ENCODE measurements around the gene ANKRD44. TPM values are rescaled to one million over a fixed set of nuclear protein-coding genes. Genes with fewer than 3 reads are reported as not detected.
"Not testable (repeated sequence)": the region's sequence is repeated elsewhere in the genome, so short reads cannot be mapped to it uniquely, and the experiment has no call there.

The ANKRD44 gene
- total RNA-seq, 4 donors from 2014 or later, result 24.4 to 51.8 (median 35.7) TPM

DNA sequence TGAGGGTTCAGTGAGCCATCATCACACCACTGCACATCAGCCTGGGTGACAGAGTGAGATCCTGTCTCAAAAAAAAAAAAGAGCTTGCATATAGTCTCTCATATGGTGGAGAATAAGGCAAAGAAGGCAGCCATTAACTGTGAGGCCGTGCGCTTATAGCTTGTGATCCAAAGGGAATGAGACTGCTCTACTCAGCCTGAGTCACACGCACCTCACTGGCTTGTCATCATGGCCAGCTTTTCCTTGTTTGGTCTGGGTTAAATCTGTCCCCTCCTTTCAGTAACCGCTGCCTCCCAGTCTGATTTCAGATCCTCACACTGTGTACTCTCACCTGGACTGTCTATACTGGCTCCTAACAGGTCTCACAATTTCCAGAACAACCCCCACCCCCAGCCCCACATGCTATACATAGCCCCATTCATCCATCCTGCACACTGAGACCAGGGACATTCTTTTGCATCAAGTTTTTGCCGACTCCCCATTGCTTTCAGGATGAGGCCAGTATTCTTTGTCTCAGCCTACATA is 35.3 kb upstream of the ANKRD44 start:
- H3K27me3 ChIP-seq, result no peaks in the 10 kb centered on the region
- H3K9me3 ChIP-seq, result no peaks in the 10 kb centered on the region
- H3K36me3 ChIP-seq, result no peaks in the 10 kb centered on the region
- ATAC-seq, result no peak
- TF ChIP-seq EP300 (IDR thresholded peaks at IDR 0.05) (no peak), POLR2AphosphoS5 (IDR thresholded peaks at IDR 0.05) (no peak), POLR2A (IDR thresholded peaks at IDR 0.05) (no peak)
- TF ChIP-seq, protein P1, sequence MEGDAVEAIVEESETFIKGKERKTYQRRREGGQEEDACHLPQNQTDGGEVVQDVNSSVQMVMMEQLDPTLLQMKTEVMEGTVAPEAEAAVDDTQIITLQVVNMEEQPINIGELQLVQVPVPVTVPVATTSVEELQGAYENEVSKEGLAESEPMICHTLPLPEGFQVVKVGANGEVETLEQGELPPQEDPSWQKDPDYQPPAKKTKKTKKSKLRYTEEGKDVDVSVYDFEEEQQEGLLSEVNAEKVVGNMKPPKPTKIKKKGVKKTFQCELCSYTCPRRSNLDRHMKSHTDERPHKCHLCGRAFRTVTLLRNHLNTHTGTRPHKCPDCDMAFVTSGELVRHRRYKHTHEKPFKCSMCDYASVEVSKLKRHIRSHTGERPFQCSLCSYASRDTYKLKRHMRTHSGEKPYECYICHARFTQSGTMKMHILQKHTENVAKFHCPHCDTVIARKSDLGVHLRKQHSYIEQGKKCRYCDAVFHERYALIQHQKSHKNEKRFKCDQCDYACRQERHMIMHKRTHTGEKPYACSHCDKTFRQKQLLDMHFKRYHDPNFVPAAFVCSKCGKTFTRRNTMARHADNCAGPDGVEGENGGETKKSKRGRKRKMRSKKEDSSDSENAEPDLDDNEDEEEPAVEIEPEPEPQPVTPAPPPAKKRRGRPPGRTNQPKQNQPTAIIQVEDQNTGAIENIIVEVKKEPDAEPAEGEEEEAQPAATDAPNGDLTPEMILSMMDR (IDR thresholded peaks at IDR 0.05), result no peak
- WGBS, 2 donors (ENCODE audit: low coverage in 1 of 2), result 82 to 86% methylated on average over 4 to 5 of the region's 5 CpGs
- no peak overlapping the region for H3K4me3 ChIP-seq
- H3K27ac ChIP-seq, result no peak overlapping the region
- H3K4me1 ChIP-seq, result no peaks in the 10 kb centered on the region

DNA sequence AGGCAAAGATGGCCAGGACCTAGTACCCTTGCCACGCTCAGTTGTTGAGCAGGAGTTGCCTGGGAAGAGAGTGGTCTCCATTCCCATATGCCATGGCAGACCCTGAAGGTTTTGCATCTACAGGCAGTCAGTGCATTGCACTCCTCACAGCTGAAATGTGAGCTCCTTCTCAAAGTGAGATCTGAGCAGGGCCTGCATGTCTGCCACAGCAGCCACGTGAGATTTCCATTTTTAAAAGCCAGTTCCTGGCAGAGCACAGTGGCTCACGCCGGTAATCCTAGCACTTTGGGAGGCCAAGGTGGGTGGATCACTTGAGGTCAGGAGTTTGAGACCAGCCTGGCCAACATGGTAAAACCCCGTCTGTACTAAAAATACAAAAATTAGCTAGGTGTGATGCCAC is 33.4 kb upstream of the ANKRD44 start:
- not testable (repeated sequence) for H3K27me3 ChIP-seq

GRCh38 chr2:197340591-197340990 is 30.0 kb upstream of the ANKRD44 start:
- no peaks in the 10 kb centered on the region for H3K36me3 ChIP-seq
- no peaks in the 10 kb centered on the region for H3K4me1 ChIP-seq
- ATAC-seq, result no peak
- TF ChIP-seq EP300 (IDR thresholded peaks at IDR 0.05) (no peak), POLR2A (IDR thresholded peaks at IDR 0.05) (no peak), POLR2AphosphoS5 (IDR thresholded peaks at IDR 0.05) (no peak)
- TF ChIP-seq, protein P1 (IDR thresholded peaks at IDR 0.05), result no peak
- H3K27ac ChIP-seq, result no peak overlapping the region
- no peaks in the 10 kb centered on the region for H3K9me3 ChIP-seq
- no peaks in the 10 kb centered on the region for H3K27me3 ChIP-seq
- H3K4me3 ChIP-seq, result no peak overlapping the region
- 90 to 100% methylated on average over 3 to 5 of the region's 5 CpGs for WGBS, 2 donors (ENCODE audit: low coverage in 1 of 2)

More for the DNA sequence above, 33.4 kb upstream of the ANKRD44 start:
- not testable (repeated sequence) for H3K9me3 ChIP-seq, ATAC-seq, H3K4me1 ChIP-seq, H3K27ac ChIP-seq, H3K4me3 ChIP-seq, H3K36me3 ChIP-seq
- WGBS, 2 donors (ENCODE audit: low coverage in 1 of 2), result 100% methylated on average over 1 of the region's 5 CpGs; no CpG with 5 or more reads in 1 of the 2 donors

DNA sequence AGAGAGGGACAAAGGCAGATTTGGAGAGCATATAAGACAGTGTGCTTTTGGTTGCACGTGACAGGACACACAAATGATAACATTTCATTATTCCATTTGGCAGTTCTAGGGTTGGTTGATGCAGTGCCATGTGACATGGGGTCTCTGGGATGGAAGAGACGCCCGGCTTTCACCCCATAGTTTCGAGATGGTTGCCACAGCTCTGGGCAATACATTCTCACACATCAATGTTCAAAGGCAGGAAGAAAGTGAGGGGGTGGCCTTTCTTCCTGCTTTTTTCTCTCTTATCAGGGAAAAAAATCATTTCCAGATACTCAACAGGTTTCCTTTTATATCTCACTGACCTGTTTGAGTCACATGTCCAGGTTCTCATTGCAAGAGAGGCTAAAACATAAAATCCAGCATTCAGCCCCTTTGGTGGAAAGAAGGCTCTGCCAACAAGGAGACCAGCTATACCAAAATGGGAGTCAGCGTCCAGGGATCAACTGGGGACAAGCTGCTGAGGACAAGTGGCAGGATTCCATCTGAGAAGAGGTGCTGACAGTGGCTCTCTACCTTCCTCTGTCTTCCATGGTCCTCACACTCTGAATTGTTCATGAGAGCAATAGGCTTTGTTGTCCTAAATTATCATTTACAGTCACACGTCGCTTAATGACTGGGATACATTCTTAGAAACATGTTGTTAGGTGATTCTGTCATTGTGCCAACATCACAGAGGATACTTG is 29.1 kb upstream of the ANKRD44 start:
- H3K36me3 ChIP-seq, result no peaks in the 10 kb centered on the region
- H3K27ac ChIP-seq, result no peak overlapping the region
- ATAC-seq, result no peak

GRCh38 chr2:197339016-197339415 is 28.4 kb upstream of the ANKRD44 start:
- 40 to 62% methylated on average over 1 to 8 of the region's 8 CpGs for WGBS, 2 donors (ENCODE audit: low coverage in 1 of 2)
- H3K27me3 ChIP-seq, result no peaks in the 10 kb centered on the region
- no peak overlapping the region for H3K27ac ChIP-seq
- no peak overlapping the region for H3K4me3 ChIP-seq
- ATAC-seq, result no peak
- no peaks in the 10 kb centered on the region for H3K36me3 ChIP-seq
- H3K9me3 ChIP-seq, result no peaks in the 10 kb centered on the region
- no peaks in the 10 kb centered on the region for H3K4me1 ChIP-seq
- no peak for TF ChIP-seq EP300 (IDR thresholded peaks at IDR 0.05)
- TF ChIP-seq, protein P1 (IDR thresholded peaks at IDR 0.05), result no peak
- TF ChIP-seq POLR2AphosphoS5 (IDR thresholded peaks at IDR 0.05), result no peak
- TF ChIP-seq POLR2A (IDR thresholded peaks at IDR 0.05), result no peak

More for the DNA sequence above, 29.1 kb upstream of the ANKRD44 start:
- 57 to 69% methylated on average over 6 to 7 of the region's 7 CpGs for WGBS, 2 donors (ENCODE audit: low coverage in 1 of 2)
- TF ChIP-seq POLR2A (IDR thresholded peaks at IDR 0.05) (no peak), EP300 (IDR thresholded peaks at IDR 0.05) (no peak), POLR2AphosphoS5 (IDR thresholded peaks at IDR 0.05) (no peak)
- TF ChIP-seq, protein P1 (IDR thresholded peaks at IDR 0.05), result no peak
- Histone ChIP-seq H3K4me3 (no peak overlapping the region), H3K4me1 (no peaks in the 10 kb centered on the region), H3K9me3 (no peaks in the 10 kb centered on the region), H3K27me3 (no peaks in the 10 kb centered on the region)

All from gastroesophageal sphincter (tissue), 4 donors.